Activated naive CD8-positive, alpha-beta T cell treated with anti-CD3 and anti-CD28 coated beads, Interleukin-2, amount 50 U/mL, for 16 hours (primary cell): ENCODE measurements around the gene ATP6V1E1.
"Not testable (repeated sequence)": the region's sequence is repeated elsewhere in the genome, so short reads cannot be mapped to it uniquely, and the experiment has no call there.

ENCODE experiments used
- DNase-seq: peaks from one replicate; pipeline ENCODE4 v3.0.0-alpha.2; 2020; ENCODE audit warnings: low read depth, low spot score

The ATP6V1E1 gene

GRCh38 chr22:17628406-17629172, at the start of gene ATP6V1E1:
ATP6V1E1 (minus strand) TSS chr22:17628749; CDS start chr22:17628635, 114 bp downstream.
- DNase-seq = peak; percentile 86

- no peak for DNase-seq
Measured at GRCh38 chr22:17675584-17675983, 47.0 kb upstream of the ATP6V1E1 start.

GRCh38 chr22:17674152-17674551, 45.6 kb upstream of the ATP6V1E1 start:
- DNase-seq = no peak

GRCh38 chr22:17672417-17672991, 44.0 kb upstream of the ATP6V1E1 start:
- no peak for DNase-seq

- not testable (repeated sequence) for DNase-seq
Measured at GRCh38 chr22:17671521-17672092, 43.1 kb upstream of the ATP6V1E1 start.

- no peak for DNase-seq
Measured at GRCh38 chr22:17665854-17666253, 37.3 kb upstream of the ATP6V1E1 start.

GRCh38 chr22:17665248-17665647, 36.7 kb upstream of the ATP6V1E1 start:
- DNase-seq = no peak

- no peak for DNase-seq
Measured at GRCh38 chr22:17664414-17665055, 36.0 kb upstream of the ATP6V1E1 start.

GRCh38 chr22:17656870-17657395, 28.4 kb upstream of the ATP6V1E1 start:
- DNase-seq = no peak

GRCh38 chr22:17655289-17655688, 26.7 kb upstream of the ATP6V1E1 start:
- DNase-seq = no peak

GRCh38 chr22:17648569-17648968, 20.0 kb upstream of the ATP6V1E1 start:
- no peak for DNase-seq

- no peak for DNase-seq
Measured at GRCh38 chr22:17647991-17648390, 19.4 kb upstream of the ATP6V1E1 start.

- DNase-seq = no peak
Measured at GRCh38 chr22:17647452-17647851, 18.9 kb upstream of the ATP6V1E1 start.

- DNase-seq = not testable (repeated sequence)
Measured at GRCh38 chr22:17642357-17642756, 13.8 kb upstream of the ATP6V1E1 start.

- DNase-seq = no peak
Measured at GRCh38 chr22:17641269-17641668, 12.7 kb upstream of the ATP6V1E1 start.

GRCh38 chr22:17639247-17639741, 10.7 kb upstream of the ATP6V1E1 start:
- DNase-seq = no peak

GRCh38 chr22:17638432-17639246, 10.1 kb upstream of the ATP6V1E1 start, which contains the start of gene BCL2L13:
BCL2L13 (plus strand) TSS chr22:17638757; CDS start chr22:17655712, 16,955 bp downstream.
- peak; percentile 73 for DNase-seq

GRCh38 chr22:17638182-17638431, 9.6 kb upstream of the ATP6V1E1 start:
- no peak for DNase-seq

GRCh38 chr22:17637490-17638181, 9.1 kb upstream of the ATP6V1E1 start:
- no peak for DNase-seq

- DNase-seq = not testable (repeated sequence)
Measured at GRCh38 chr22:17636850-17637249, 8.3 kb upstream of the ATP6V1E1 start.

GRCh38 chr22:17634696-17635095, 6.1 kb upstream of the ATP6V1E1 start:
- no peak for DNase-seq
